ENCODE data around the gene RFX5. TPM values are rescaled to one million over a fixed set of nuclear protein-coding genes. Genes with fewer than 3 reads are reported as not detected.

Gene RFX5
- total and polyA plus RNA-seq, 4 donors = 14.3 to 51.6 (median 32.1) TPM

DNA sequence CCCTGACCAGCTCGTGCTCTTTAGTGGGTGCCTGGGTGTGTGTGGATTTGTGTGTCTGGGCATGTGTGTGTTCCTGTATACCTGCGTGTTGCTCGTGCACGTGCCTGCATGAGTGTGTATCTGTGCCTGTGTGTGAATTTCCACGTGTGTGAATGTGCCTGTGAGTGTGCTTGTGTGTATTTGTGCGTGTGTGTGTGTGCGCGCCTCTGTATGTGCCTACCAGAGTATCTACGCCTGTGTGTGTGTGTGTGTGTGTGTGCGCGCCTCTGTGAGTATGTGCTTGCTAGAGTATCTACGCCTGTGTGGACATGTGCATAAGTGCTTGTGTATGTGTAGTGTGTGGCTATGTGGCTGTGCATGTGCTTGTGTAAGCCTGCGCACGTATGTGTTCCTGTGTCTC lies 26.1 kb upstream of the RFX5 start:
- Histone ChIP-seq H3K27me3 (ENCODE audit: control insufficient read depth in 1 of 2, insufficient read depth in 2 of 2, low read length in 1 of 2) (no peaks in the 10 kb centered on the region), H3K4me1 (ENCODE audit: control insufficient read depth in 1 of 2, insufficient read depth in 2 of 2, low read length in 2 of 2) (no peaks in the 10 kb centered on the region), H3K36me3 (ENCODE audit: control insufficient read depth in 1 of 2, insufficient read depth in 2 of 2, low read length in 1 of 2) (no peaks in the 10 kb centered on the region), H3K4me3 (ENCODE audit: low read length in 2 of 2) (no peak overlapping the region), H3K27ac (ENCODE audit: low read depth in 1 of 2, low read length in 2 of 2) (no peak overlapping the region), H3K9me3 (ENCODE audit: control insufficient read depth, low read length) (no peaks in the 10 kb centered on the region)
- intact Hi-C loops (cut with DNase I) = no loop called here
- ATAC-seq (ENCODE audit: low FRiP score) (no peak), DNase-seq (peak in 1 of 2 donors; percentile 62)
- WGBS, 2 donors = 85 to 89% methylated on average over 14 of the region's 14 CpGs

- H3K27ac ChIP-seq (ENCODE audit: low read depth in 1 of 2, low read length in 2 of 2) = peak within 1 kb of the TSS; percentile 9 to 91
- no peaks in the 10 kb centered on the region for H3K9me3 ChIP-seq (ENCODE audit: control insufficient read depth, low read length)
- peak within 1 kb of the TSS; percentile 33 to 66 for H3K4me3 ChIP-seq (ENCODE audit: low read length in 2 of 2)
- DNase-seq (peak; percentile 87 to 89), ATAC-seq (ENCODE audit: low FRiP score) (peak; percentile 90)
- no peaks in the 10 kb centered on the region for H3K36me3 ChIP-seq (ENCODE audit: control insufficient read depth in 1 of 2, insufficient read depth in 2 of 2, low read length in 1 of 2)
- 3 to 6% methylated on average over 11 of the region's 11 CpGs for WGBS, 2 donors
- H3K4me1 ChIP-seq (ENCODE audit: control insufficient read depth in 1 of 2, insufficient read depth in 2 of 2, low read length in 2 of 2) = no peaks in the 10 kb centered on the region
- H3K27me3 ChIP-seq (ENCODE audit: control insufficient read depth in 1 of 2, insufficient read depth in 2 of 2, low read length in 1 of 2) = no peaks in the 10 kb centered on the region
- intact Hi-C loops (cut with DNase I) = no loop called here
Measured at GRCh38 chr1:151372058-151372934, 25.2 kb upstream of the RFX5 start, which contains the start of gene SELENBP1. Gene SELENBP1 (minus strand): TSS chr1:151372705. CDS start chr1:151372641, 64 bp downstream.

GRCh38 chr1:151371370-151372057 lies 24.5 kb upstream of the RFX5 start:
- 2 to 8% methylated on average over 9 of the region's 9 CpGs for WGBS, 2 donors
- DNase-seq (peak; percentile 85 to 88), ATAC-seq (ENCODE audit: low FRiP score) (peak; percentile 83)
- intact Hi-C loops (cut with DNase I) = loop anchor here in 1 of 2 donors (1.0 kb wide), 1 partner anchor 28 kb away; the partner anchor contains the start of gene PSMB4
- Histone ChIP-seq H3K27me3 (ENCODE audit: control insufficient read depth in 1 of 2, insufficient read depth in 2 of 2, low read length in 1 of 2) (no peaks in the 10 kb centered on the region), H3K4me3 (ENCODE audit: low read length in 2 of 2) (peak overlapping the region; percentile 33 to 66), H3K27ac (ENCODE audit: low read depth in 1 of 2, low read length in 2 of 2) (peak overlapping the region in 1 of 2 donors; percentile 91), H3K36me3 (ENCODE audit: control insufficient read depth in 1 of 2, insufficient read depth in 2 of 2, low read length in 1 of 2) (no peaks in the 10 kb centered on the region), H3K4me1 (ENCODE audit: control insufficient read depth in 1 of 2, insufficient read depth in 2 of 2, low read length in 2 of 2) (no peaks in the 10 kb centered on the region), H3K9me3 (ENCODE audit: control insufficient read depth, low read length) (no peaks in the 10 kb centered on the region)

DNA sequence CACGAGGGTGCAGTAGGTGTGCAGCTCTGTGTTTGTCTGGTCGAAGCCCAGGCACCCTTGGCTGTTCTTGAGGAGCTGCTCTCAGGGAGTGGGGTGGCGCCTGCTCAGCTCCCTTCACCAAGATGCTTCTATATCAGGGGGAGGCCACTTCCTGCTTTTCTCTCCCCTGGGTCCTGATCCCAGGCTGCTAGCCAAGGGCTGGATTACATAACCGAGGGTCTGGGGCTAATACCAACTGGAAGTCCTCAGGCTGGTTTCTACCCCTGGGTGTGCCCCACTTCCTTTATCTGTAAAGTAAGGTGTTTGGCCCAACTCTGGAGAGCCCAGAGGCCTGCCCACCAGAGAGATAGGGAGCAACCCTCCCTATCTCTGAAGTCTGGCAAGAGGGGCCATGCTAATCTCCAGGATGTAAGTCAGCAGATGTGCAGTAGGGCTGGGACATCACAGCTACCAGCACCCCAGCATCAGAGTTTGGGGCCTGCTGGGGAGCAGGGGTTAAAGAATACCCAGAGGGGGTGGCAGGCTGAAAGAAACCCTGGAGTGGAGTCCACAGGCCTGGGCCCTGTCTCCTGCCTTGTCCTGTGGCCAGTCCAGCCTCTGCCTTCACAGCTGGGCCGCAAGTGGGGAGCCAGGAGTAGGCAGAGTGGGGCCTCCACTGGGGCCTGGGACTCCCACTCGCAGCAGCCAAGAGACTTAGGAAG lies 23.3 kb upstream of the RFX5 start:
- H3K27ac ChIP-seq (ENCODE audit: low read depth in 1 of 2, low read length in 2 of 2) = peak overlapping the region in 1 of 2 donors; percentile 18
- H3K4me3 ChIP-seq (ENCODE audit: low read length in 2 of 2) = no peak overlapping the region
- WGBS, 2 donors = 28 to 34% methylated on average over 6 of the region's 6 CpGs
- H3K9me3 ChIP-seq (ENCODE audit: control insufficient read depth, low read length) = no peaks in the 10 kb centered on the region
- H3K27me3 ChIP-seq (ENCODE audit: control insufficient read depth in 1 of 2, insufficient read depth in 2 of 2, low read length in 1 of 2) = no peaks in the 10 kb centered on the region
- H3K4me1 ChIP-seq (ENCODE audit: control insufficient read depth in 1 of 2, insufficient read depth in 2 of 2, low read length in 2 of 2) = no peaks in the 10 kb centered on the region
- intact Hi-C loops (cut with DNase I) = no loop called here
- ATAC-seq (ENCODE audit: low FRiP score) = no peak
- H3K36me3 ChIP-seq (ENCODE audit: control insufficient read depth in 1 of 2, insufficient read depth in 2 of 2, low read length in 1 of 2) = no peaks in the 10 kb centered on the region
- peak in 1 of 2 donors; percentile 64 for DNase-seq

DNA sequence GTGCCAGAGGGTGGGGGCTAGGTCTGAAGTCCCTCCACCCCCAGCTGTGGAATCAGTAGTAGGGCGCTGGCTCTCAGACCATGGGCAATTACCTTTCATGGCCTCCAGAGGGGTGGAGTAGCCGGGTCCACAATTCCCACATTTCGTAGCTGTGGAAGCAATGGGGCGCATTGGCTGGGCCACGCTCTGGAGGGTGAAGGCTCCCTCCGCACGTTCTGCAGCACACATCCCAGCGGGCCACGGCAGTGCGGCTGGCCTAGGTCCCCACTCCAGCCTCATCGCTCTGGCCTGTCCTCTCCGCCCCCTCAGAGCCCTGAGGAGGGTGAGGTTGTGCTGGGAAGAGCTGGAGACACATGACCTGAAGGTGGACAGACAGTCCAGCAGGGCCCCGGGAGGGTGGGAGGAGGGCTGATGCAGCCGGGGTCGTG lies 22.6 kb upstream of the RFX5 start:
- no peak for ATAC-seq (ENCODE audit: low FRiP score)
- DNase-seq = peak in 1 of 2 donors; percentile 66
- H3K27ac ChIP-seq (ENCODE audit: low read depth in 1 of 2, low read length in 2 of 2) = no peak overlapping the region
- H3K36me3 ChIP-seq (ENCODE audit: control insufficient read depth in 1 of 2, insufficient read depth in 2 of 2, low read length in 1 of 2) = no peaks in the 10 kb centered on the region
- intact Hi-C loops (cut with DNase I) = no loop called here
- H3K4me3 ChIP-seq (ENCODE audit: low read length in 2 of 2) = no peak overlapping the region
- no peaks in the 10 kb centered on the region for H3K4me1 ChIP-seq (ENCODE audit: control insufficient read depth in 1 of 2, insufficient read depth in 2 of 2, low read length in 2 of 2)
- H3K9me3 ChIP-seq (ENCODE audit: control insufficient read depth, low read length) = no peaks in the 10 kb centered on the region
- WGBS, 2 donors = 80 to 81% methylated on average over 15 of the region's 15 CpGs
- no peaks in the 10 kb centered on the region for H3K27me3 ChIP-seq (ENCODE audit: control insufficient read depth in 1 of 2, insufficient read depth in 2 of 2, low read length in 1 of 2)

GRCh38 chr1:151369302-151369610 lies 22.2 kb upstream of the RFX5 start:
- 92% methylated on average over 7 of the region's 7 CpGs for WGBS, 2 donors
- no peaks in the 10 kb centered on the region for H3K27me3 ChIP-seq (ENCODE audit: control insufficient read depth in 1 of 2, insufficient read depth in 2 of 2, low read length in 1 of 2)
- no peaks in the 10 kb centered on the region for H3K9me3 ChIP-seq (ENCODE audit: control insufficient read depth, low read length)
- no peak overlapping the region for H3K4me3 ChIP-seq (ENCODE audit: low read length in 2 of 2)
- H3K4me1 ChIP-seq (ENCODE audit: control insufficient read depth in 1 of 2, insufficient read depth in 2 of 2, low read length in 2 of 2) = no peaks in the 10 kb centered on the region
- no peak overlapping the region for H3K27ac ChIP-seq (ENCODE audit: low read depth in 1 of 2, low read length in 2 of 2)
- ATAC-seq (ENCODE audit: low FRiP score) (no peak), DNase-seq (peak in 1 of 2 donors; percentile 55)
- H3K36me3 ChIP-seq (ENCODE audit: control insufficient read depth in 1 of 2, insufficient read depth in 2 of 2, low read length in 1 of 2) = no peaks in the 10 kb centered on the region
- intact Hi-C loops (cut with DNase I) = no loop called here

- Histone ChIP-seq H3K27me3 (ENCODE audit: control insufficient read depth in 1 of 2, insufficient read depth in 2 of 2, low read length in 1 of 2) (no peaks in the 10 kb centered on the region), H3K4me3 (ENCODE audit: low read length in 2 of 2) (no peak overlapping the region), H3K4me1 (ENCODE audit: control insufficient read depth in 1 of 2, insufficient read depth in 2 of 2, low read length in 2 of 2) (no peaks in the 10 kb centered on the region), H3K9me3 (ENCODE audit: control insufficient read depth, low read length) (no peaks in the 10 kb centered on the region), H3K27ac (ENCODE audit: low read depth in 1 of 2, low read length in 2 of 2) (no peak overlapping the region), H3K36me3 (ENCODE audit: control insufficient read depth in 1 of 2, insufficient read depth in 2 of 2, low read length in 1 of 2) (no peaks in the 10 kb centered on the region)
- intact Hi-C loops (cut with DNase I) = no loop called here
- ATAC-seq (ENCODE audit: low FRiP score) (no peak), DNase-seq (peak in 1 of 2 donors; percentile 51)
- 90% methylated on average over 20 of the region's 20 CpGs for WGBS, 2 donors
Measured at GRCh38 chr1:151368393-151369301, 21.6 kb upstream of the RFX5 start.
